NT2/D1 (cell line): ENCODE results near the gene CRTC2.

Experiments used
- DNase-seq: peaks from one replicate; pipeline ENCODE4 v3.0.0-alpha.2; 2011; ENCODE audit warnings: low read depth, low spot score
- H3K27me3 ChIP-seq: 2 replicates; pipeline ENCODE4 v1.6.0; 2011; ENCODE audit warnings: mild to moderate bottlenecking; ENCODE audit not compliant: insufficient read length, insufficient read depth
- H3K36me3 ChIP-seq: 2 replicates; pipeline ENCODE4 v1.6.1; 2011; ENCODE audit warnings: mild to moderate bottlenecking, low read length, mixed read lengths; ENCODE audit not compliant: insufficient read depth, insufficient read length
- H3K4me1 ChIP-seq: 2 replicates; pipeline ENCODE4 v1.5.1; 2011; ENCODE audit not compliant: insufficient read depth, insufficient read length
- H3K4me3 ChIP-seq: 2 replicates; pipeline ENCODE4 v1.5.1; 2011; ENCODE audit warnings: low read depth; ENCODE audit not compliant: insufficient read length
- H3K9ac ChIP-seq: 2 replicates; pipeline ENCODE4 v1.6.0; 2011; ENCODE audit warnings: low read depth; ENCODE audit not compliant: insufficient read length
- H3K9me3 ChIP-seq: 2 replicates; pipeline ENCODE4 v1.5.1; 2011; ENCODE audit warnings: mild to moderate bottlenecking, low read length; ENCODE audit not compliant: insufficient read depth
- SUZ12 ChIP-seq: IDR thresholded peaks from 2 replicates; pipeline ENCODE4 v1.6.1; 2011; ENCODE audit not compliant: insufficient read length, insufficient read depth; ENCODE audit errors: extremely low read depth
- YY1 ChIP-seq: IDR thresholded peaks from 2 replicates; pipeline ENCODE4 v1.6.1; 2011; ENCODE audit not compliant: insufficient read length, insufficient read depth
- ZNF274 ChIP-seq: IDR thresholded peaks from 2 replicates; pipeline ENCODE4 v1.6.1; 2011; ENCODE audit warnings: mild to moderate bottlenecking, low read depth, low read length

Gene CRTC2

DNA sequence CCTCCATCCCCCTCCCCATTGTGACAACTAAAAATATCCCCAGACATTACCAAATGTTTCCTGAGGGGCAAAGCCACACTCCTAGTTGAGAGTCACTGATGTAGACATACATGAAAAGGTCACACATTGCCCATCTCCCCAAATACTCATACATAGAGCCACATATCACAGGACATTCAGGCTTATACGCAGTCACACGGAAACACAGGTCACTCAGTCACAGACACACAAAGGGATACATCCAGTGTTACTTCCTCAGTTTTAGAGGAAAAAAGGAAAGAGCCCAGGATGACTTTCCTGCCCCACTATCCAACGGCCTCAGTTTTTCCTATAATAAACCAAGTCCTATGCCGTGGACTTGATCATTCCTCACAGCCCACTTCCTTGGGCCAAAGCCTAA is 3.0 kb upstream of the CRTC2 start:
- Histone ChIP-seq H3K4me3 (peak overlapping the region; percentile 97), H3K9me3 (no peaks in the 10 kb centered on the region), H3K4me1 (peaks cover 17% of the 10 kb centered on the region), H3K36me3 (peaks cover 42% of the 10 kb centered on the region), H3K9ac (peak overlapping the region; percentile 99), H3K27me3 (no peaks in the 10 kb centered on the region)
- no peak for DNase-seq
- TF ChIP-seq SUZ12 (no peak), YY1 (no peak), ZNF274 (no peak)

DNA sequence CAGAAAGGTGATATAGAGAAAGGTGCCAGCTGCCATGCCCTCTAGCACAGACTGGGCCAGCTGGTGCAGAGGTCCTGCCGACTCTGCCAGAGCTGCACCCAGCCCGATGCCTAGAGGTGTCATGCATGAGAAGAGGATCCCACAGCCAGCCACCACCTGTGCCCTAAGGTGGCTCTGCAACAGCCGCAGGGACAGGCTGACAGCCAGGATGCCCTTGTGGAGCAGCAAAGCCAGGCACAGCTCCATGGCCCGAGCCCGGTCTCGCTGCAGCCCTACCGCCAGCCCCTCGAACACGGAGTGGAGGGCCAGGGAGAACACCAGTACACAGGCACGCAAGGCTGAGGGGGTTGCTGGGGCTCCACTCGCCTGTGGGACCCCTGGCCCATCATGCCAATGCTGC is 1.8 kb upstream of the CRTC2 start:
- Histone ChIP-seq H3K36me3 (peaks cover 38% of the 10 kb centered on the region), H3K9ac (peak overlapping the region; percentile 52), H3K27me3 (no peaks in the 10 kb centered on the region), H3K9me3 (no peaks in the 10 kb centered on the region), H3K4me1 (peaks cover 23% of the 10 kb centered on the region), H3K4me3 (no peak overlapping the region)
- DNase-seq = no peak
- TF ChIP-seq ZNF274 = no peak
- TF ChIP-seq YY1 = no peak
- no peak for TF ChIP-seq SUZ12

DNA sequence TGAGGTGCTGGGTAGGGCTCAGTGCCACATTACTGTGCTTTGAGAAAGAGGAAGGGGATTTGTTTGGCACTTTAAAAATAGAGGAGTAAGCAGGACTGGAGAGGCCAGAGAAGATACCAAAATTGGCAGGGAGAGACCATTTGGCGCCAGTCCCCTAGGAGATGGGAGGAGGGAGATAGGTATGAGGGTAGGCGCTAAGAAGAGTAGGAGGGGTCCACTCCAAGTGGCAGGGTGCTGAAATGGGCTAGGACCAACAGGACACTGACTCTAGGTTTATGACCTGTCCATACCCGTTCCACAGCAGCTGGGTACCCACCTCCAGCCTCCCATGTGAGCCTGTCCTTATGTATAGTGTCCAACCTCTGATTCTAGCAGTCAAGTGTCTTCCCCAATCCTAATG is 1.0 kb upstream of the CRTC2 start:
- H3K4me1 ChIP-seq = peaks cover 27% of the 10 kb centered on the region
- TF ChIP-seq SUZ12 = no peak
- TF ChIP-seq YY1 = no peak
- TF ChIP-seq ZNF274 = no peak
- no peak overlapping the region for H3K4me3 ChIP-seq
- peaks cover 45% of the 10 kb centered on the region for H3K36me3 ChIP-seq
- H3K9me3 ChIP-seq = no peaks in the 10 kb centered on the region
- no peaks in the 10 kb centered on the region for H3K27me3 ChIP-seq
- DNase-seq = no peak
- H3K9ac ChIP-seq = no peak overlapping the region

DNA sequence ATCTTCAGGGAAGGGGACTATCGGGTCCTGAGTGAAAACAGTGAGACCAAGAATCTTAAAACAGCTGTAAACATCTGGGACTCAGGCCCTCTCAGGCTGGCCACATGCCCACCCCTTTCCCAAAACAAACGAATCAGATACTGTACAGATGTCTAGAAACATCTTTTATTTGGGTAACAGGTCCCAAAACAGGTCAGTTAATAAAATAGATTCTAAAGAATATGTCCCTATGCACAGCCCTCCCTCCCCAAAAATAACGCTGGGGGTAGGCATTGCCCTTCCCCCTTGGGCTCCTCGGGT is 499 bp upstream of the CRTC2 start:
- Histone ChIP-seq H3K4me1 (peaks cover 27% of the 10 kb centered on the region), H3K9ac (no peak overlapping the region), H3K27me3 (no peaks in the 10 kb centered on the region), H3K9me3 (no peaks in the 10 kb centered on the region), H3K36me3 (peaks cover 50% of the 10 kb centered on the region), H3K4me3 (no peak overlapping the region)
- no peak for TF ChIP-seq SUZ12
- no peak for TF ChIP-seq ZNF274
- TF ChIP-seq YY1 = no peak
- DNase-seq = no peak

DNA sequence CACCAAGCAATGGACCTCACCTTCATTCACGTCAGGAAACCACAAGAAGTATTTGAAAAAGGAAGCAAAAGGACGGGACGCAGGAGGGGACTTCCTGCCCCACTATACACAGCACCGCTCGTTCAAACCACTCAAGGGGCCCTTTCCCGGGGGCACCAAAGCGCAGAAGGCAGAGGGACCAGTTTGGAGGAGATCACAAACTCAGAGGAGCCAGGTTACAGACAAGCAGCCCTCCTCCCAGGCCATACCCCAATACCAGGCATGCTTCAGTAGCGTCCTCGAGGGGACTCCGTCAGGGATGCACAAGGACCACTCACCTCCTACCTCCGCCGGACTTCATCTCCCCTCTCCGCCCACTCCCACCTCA is 685 bp downstream of the CRTC2 start:
- Histone ChIP-seq H3K4me1 (peaks cover 27% of the 10 kb centered on the region), H3K4me3 (peak overlapping the region; percentile 99), H3K36me3 (peaks cover 60% of the 10 kb centered on the region), H3K9ac (peak overlapping the region; percentile 98), H3K27me3 (no peaks in the 10 kb centered on the region), H3K9me3 (no peaks in the 10 kb centered on the region)
- TF ChIP-seq YY1 (no peak), SUZ12 (no peak), ZNF274 (no peak)
- no peak for DNase-seq

DNA sequence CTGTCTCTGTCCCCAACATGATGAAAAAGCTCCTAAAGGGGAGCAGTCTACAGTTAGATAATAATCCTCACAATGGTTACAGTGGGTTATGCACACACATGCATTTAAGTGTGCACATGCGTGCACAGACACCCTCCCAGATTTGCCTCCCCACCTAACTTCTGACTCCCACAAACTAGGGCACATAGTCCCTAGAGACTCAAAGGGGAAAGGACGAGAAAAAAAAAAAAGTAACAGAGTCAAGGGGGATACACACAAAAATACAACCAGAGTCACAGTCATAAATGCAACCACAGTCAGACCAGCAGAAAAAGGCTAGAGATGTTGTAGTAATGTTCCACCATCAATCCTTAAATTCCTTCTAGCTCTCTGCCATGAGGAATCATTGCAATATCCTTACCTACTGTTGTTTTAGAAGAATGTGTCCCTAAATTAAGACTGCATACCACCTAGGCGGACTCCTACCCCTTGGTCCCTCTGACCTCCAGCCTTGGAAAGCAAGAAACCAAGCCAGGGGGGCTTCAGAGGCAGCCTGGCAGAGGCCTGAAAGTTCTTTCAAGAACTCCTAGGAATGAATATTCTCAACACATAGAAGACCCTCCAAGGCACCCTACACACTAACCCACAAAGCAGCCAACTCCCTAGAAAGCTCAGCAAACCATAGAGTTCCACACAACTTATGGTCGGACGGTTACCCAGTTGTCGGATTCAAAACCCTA is 1.3 kb downstream of the CRTC2 start:
- no peak for DNase-seq
- H3K4me3 ChIP-seq = peak overlapping the region; percentile 99
- H3K4me1 ChIP-seq = peaks cover 24% of the 10 kb centered on the region
- H3K9ac ChIP-seq = peak overlapping the region; percentile 98
- no peaks in the 10 kb centered on the region for H3K27me3 ChIP-seq
- H3K9me3 ChIP-seq = no peaks in the 10 kb centered on the region
- H3K36me3 ChIP-seq = peaks cover 63% of the 10 kb centered on the region
- TF ChIP-seq YY1 = no peak
- no peak for TF ChIP-seq ZNF274
- no peak for TF ChIP-seq SUZ12

DNA sequence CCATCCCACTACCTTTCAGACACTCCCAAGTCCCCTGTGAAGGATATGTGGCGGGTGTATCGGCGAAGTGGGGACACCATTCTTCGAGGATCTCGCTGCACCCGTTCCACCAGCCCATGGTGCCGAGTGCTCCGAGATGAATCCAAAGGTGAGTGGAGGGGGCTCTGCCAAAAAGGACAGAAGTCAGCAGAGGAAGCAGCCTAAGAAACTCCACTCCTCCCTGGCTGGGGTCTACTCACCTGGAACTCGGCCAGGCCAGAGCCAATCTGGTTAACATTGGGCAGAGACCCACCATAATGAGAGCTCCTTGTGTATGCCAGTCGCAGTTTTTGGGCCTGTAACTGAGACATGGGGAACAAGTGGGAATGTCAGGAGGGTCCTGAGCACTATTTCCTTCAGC is 3.6 kb downstream of the CRTC2 start:
- DNase-seq = no peak
- TF ChIP-seq ZNF274 = no peak
- no peak for TF ChIP-seq SUZ12
- no peak for TF ChIP-seq YY1
- no peak overlapping the region for H3K9ac ChIP-seq
- H3K27me3 ChIP-seq = no peaks in the 10 kb centered on the region
- H3K4me1 ChIP-seq = peaks cover 16% of the 10 kb centered on the region
- H3K9me3 ChIP-seq = no peaks in the 10 kb centered on the region
- H3K36me3 ChIP-seq = peaks cover 63% of the 10 kb centered on the region
- H3K4me3 ChIP-seq = no peak overlapping the region

DNA sequence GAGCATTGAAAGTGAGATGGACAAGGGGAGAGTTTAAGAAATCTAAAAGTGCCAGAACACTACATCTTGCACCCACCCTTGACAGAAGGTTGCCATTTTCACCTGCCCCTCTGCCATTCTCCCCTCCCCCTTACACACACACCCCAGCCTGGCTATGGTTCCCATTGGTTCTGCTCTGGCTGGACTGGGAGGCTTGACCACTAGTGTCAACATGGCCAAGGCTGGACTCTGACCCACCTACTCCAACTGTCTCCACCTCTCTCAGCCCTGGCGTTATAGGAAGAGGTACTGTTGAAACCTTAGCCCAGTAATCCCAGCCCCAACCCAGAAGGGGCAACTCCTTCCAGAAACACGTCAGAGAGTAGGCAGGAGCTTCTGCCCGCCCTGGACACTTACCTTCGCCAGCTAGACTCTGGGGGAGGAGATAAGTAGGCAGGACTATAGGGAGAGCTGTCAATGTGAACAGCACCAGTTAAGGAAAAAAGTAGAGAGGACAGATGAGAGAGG is 4.5 kb downstream of the CRTC2 start:
- DNase-seq = no peak
- Histone ChIP-seq H3K9ac (no peak overlapping the region), H3K4me1 (peaks cover 16% of the 10 kb centered on the region), H3K36me3 (peaks cover 61% of the 10 kb centered on the region), H3K4me3 (no peak overlapping the region), H3K9me3 (no peaks in the 10 kb centered on the region), H3K27me3 (no peaks in the 10 kb centered on the region)
- TF ChIP-seq ZNF274 = no peak
- TF ChIP-seq YY1 = no peak
- no peak for TF ChIP-seq SUZ12
